Upper lobe of left lung (tissue), 6 donors: ENCODE measurements around the gene CLEC7A. TPM values are rescaled to one million over a fixed set of nuclear protein-coding genes. Genes with fewer than 3 reads are reported as not detected.

Experiments used
- ATAC-seq, 2 donors: fragments of 200-7000 bp; cut with Tn5 transposase; one replicate each; pipeline ENCODE4 v1.9.1; 2022; ENCODE audit warnings: mild to moderate bottlenecking in 2 of 2, moderate library complexity in 2 of 2; ENCODE audit not compliant: low FRiP score in 2 of 2
- DNase-seq, 2 donors: peaks; one replicate each; pipeline ENCODE4 v3.0.0-alpha.2; 2019 to 2020
- H3K27ac ChIP-seq, 4 donors: fragments of 200-600 bp; sonication (generic); one replicate each; pipeline ENCODE4 v1.5.1; 2016 to 2019
- H3K27me3 ChIP-seq, 4 donors: fragments of 200-600 bp; sonication (generic); one replicate each; pipeline ENCODE4 v1.5.1; 2017 to 2019
- H3K36me3 ChIP-seq, 4 donors: fragments of 200-600 bp; sonication (generic); one replicate each; pipeline ENCODE4 v1.5.1; 2016 to 2019
- H3K4me1 ChIP-seq, 4 donors: fragments of 200-600 bp; sonication (generic); one replicate each; pipeline ENCODE4 v1.5.1; 2018 to 2019
- H3K4me3 ChIP-seq, 4 donors: fragments of 200-600 bp; sonication (generic); one replicate each; pipeline ENCODE4 v1.5.1; 2017 to 2019; ENCODE audit warnings: mild to moderate bottlenecking in 2 of 4, moderate library complexity in 1 of 4
- H3K9me3 ChIP-seq, 4 donors: fragments of 200-600 bp; sonication (generic); one replicate each; pipeline ENCODE4 v1.5.1; 2018 to 2019
- EP300 ChIP-seq, 4 donors: sonication (generic); formaldehyde crosslinking; IDR thresholded peaks; one replicate each; pipeline ENCODE4 v1.5.1; 2017; ENCODE audit warnings: antibody characterized with exemption in 4 of 4, control low read depth in 2 of 4
- POLR2A ChIP-seq, 4 donors: fragments of 450-650 bp; IDR thresholded peaks; one replicate each; pipeline ENCODE4 v1.5.1; 2016 to 2017; ENCODE audit warnings: antibody characterized with exemption in 4 of 4, mild to moderate bottlenecking in 2 of 4
- POLR2AphosphoS5 ChIP-seq, 2 donors: sonication (generic); formaldehyde crosslinking; IDR thresholded peaks; one replicate each; pipeline ENCODE4 v1.5.1; 2017; ENCODE audit warnings: antibody characterized with exemption in 2 of 2
- WGBS, 2 donors: methylation state at CpG; one replicate each; pipeline ENCODE4 v1.1.5; 2017 to 2018; 5-methylcytosine and 5-hydroxymethylcytosine counted together
- total RNA-seq, 6 donors: library from RNA; depleted of rRNA in 4 of 6; stranded (reverse); fragments of >200 nt in 4 of 6; gene quantifications; one replicate each; pipeline versions ENCODE4 v1.1.0 to v1.2.1, GENCODE V29; 2016 to 2021
- TF ChIP-seq, protein P1 (sequence below), 6 experiments: fragments of 450-650 bp in 4 of 6; fragments of 200-600 bp in 2 of 6; sonication (generic) in 2 of 6; IDR thresholded peaks; one replicate each; pipeline ENCODE4 v1.5.1; 2016 to 2019; ENCODE audit warnings: antibody characterized with exemption in 6 of 6
- donor health status: DM: no; HTN: no; CAD: no; lungs with moderate emphysema.
- donor health status: DM: no; HTN: yes; CAD: no; lungs with severe emphysema.

CLEC7A gene
- total RNA-seq, 6 donors from 2014 or later: 17.4 to 87.8 (median 28.1) TPM

DNA sequence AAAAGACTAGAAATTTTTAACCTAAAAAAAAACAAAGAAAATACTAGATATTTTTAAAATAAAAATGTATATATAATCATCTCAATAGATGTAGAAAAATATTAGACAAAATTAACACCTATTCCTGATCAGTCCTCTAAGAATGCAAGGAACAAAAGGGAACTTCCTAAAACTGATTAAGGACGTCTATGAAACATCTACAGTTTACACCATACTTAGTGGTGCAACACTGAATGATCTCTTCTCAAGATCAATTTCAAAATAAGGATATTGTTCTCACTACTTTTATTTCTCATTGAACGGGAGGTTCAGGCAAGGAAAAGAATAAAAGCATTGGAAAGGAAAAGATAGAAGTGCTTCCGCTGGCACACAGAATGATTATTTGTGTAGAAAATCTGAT lies 26.0 kb upstream of the CLEC7A start:
- 65 to 69% methylated on average over 3 of the region's 3 CpGs for WGBS, 2 donors
- no peak for DNase-seq
- Histone ChIP-seq H3K27ac (no peak overlapping the region), H3K4me1 (peaks cover 6 to 10% (median 8%) of the 10 kb centered on the region in 4 donors), H3K9me3 (no peaks in the 10 kb centered on the region), H3K4me3 (no peak overlapping the region), H3K27me3 (no peaks in the 10 kb centered on the region), H3K36me3 (no peaks in the 10 kb centered on the region)
- no peak for ATAC-seq
- TF ChIP-seq POLR2A (IDR thresholded peaks at IDR 0.05) (no peak), EP300 (IDR thresholded peaks at IDR 0.05) (no peak), POLR2AphosphoS5 (IDR thresholded peaks at IDR 0.05) (no peak)
- TF ChIP-seq, protein P1, sequence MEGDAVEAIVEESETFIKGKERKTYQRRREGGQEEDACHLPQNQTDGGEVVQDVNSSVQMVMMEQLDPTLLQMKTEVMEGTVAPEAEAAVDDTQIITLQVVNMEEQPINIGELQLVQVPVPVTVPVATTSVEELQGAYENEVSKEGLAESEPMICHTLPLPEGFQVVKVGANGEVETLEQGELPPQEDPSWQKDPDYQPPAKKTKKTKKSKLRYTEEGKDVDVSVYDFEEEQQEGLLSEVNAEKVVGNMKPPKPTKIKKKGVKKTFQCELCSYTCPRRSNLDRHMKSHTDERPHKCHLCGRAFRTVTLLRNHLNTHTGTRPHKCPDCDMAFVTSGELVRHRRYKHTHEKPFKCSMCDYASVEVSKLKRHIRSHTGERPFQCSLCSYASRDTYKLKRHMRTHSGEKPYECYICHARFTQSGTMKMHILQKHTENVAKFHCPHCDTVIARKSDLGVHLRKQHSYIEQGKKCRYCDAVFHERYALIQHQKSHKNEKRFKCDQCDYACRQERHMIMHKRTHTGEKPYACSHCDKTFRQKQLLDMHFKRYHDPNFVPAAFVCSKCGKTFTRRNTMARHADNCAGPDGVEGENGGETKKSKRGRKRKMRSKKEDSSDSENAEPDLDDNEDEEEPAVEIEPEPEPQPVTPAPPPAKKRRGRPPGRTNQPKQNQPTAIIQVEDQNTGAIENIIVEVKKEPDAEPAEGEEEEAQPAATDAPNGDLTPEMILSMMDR (IDR thresholded peaks at IDR 0.05): no peak

DNA sequence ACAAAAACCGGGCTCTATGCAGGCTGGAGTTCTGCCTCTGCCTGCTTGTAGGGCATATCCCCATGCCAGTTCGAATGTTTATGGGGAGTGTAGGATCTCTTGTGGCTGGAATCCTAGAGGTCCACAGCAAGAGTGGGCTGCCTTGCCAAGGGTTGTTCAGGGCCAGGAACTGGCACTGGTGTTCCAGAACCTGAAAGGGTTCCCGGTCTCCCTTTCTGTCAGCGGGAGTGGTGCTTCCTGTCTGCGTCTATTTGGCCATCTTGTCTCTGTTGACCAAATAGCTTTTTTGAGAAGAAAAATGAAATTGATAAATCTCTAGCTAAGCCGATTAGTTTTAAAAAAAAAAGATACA lies 24.1 kb upstream of the CLEC7A start:
- Histone ChIP-seq H3K27ac (peak overlapping the region in 3 of 4 donors; percentile 69 to 85 (median 83)), H3K9me3 (no peaks in the 10 kb centered on the region), H3K4me3 (peak overlapping the region in 3 of 4 donors; percentile 48 to 63 (median 62)), H3K27me3 (no peaks in the 10 kb centered on the region), H3K36me3 (no peaks in the 10 kb centered on the region), H3K4me1 (peaks cover 6 to 10% (median 8%) of the 10 kb centered on the region in 4 donors)
- DNase-seq (no peak), ATAC-seq (peak in 1 of 2 donors; percentile 7)
- TF ChIP-seq, protein P1 (IDR thresholded peaks at IDR 0.05): no peak
- TF ChIP-seq POLR2AphosphoS5 (IDR thresholded peaks at IDR 0.05): no peak
- no peak for TF ChIP-seq POLR2A (IDR thresholded peaks at IDR 0.05)
- no peak for TF ChIP-seq EP300 (IDR thresholded peaks at IDR 0.05)
- 54 to 60% methylated on average over 6 of the region's 6 CpGs for WGBS, 2 donors

DNA sequence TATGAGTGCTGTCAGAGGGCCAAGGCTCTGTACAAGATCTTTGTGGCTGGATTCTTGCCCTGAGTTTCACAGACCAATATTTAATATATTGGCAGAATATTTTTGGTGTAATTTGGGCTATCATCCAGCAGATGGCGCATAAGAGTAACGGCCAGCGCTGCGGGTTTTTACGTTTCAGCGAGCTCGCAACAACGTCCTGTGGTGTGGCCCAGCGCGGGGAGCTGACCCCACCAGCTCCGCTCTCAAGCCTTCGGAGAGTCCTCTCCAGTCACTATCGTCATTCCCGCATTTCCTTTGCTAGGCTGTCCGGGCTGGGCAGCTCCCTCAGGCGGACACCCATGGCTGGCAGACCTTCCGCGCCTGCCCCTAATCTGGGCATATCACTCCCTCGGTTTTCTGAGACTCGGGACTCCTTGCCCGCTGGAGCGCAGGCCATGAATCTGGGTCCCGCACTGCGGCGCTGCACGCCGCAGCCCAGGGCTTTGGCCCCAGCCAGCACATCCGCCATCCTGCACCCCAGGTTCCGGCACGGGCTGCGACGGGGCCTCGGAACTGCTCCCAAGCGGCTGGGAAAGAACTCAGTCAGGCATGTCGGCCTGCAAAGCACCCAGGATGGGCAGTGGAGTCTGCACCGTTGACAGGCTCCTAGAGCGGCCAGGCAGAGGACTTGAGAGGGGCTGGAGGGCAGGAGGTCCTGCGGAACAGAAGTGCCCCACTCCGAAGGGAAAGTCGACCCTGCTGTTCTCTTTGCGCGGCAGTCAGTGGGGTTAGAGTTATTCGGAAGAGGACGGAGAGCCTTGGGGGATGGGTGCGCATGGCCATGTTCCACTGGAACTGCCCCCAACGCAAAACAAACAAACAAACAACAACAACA lies 23.5 kb upstream of the CLEC7A start:
- Histone ChIP-seq H3K4me3 (peak overlapping the region; percentile 48 to 70 (median 62)), H3K4me1 (peaks cover 6 to 10% (median 8%) of the 10 kb centered on the region in 4 donors), H3K9me3 (no peaks in the 10 kb centered on the region), H3K27ac (peak overlapping the region; percentile 69 to 85 (median 79)), H3K36me3 (no peaks in the 10 kb centered on the region), H3K27me3 (no peaks in the 10 kb centered on the region)
- TF ChIP-seq POLR2A (IDR thresholded peaks at IDR 0.05) (peak in 2 of 4 donors; percentile 45 to 66), POLR2AphosphoS5 (IDR thresholded peaks at IDR 0.05) (no peak), EP300 (IDR thresholded peaks at IDR 0.05) (no peak)
- TF ChIP-seq, protein P1 (IDR thresholded peaks at IDR 0.05): peak; percentile 55 to 85 (median 78)
- WGBS, 2 donors: 6 to 20% methylated on average over 11 to 39 of the region's 46 CpGs
- ATAC-seq (peak; percentile 94 to 96), DNase-seq (peak; percentile 82 to 90)

DNA sequence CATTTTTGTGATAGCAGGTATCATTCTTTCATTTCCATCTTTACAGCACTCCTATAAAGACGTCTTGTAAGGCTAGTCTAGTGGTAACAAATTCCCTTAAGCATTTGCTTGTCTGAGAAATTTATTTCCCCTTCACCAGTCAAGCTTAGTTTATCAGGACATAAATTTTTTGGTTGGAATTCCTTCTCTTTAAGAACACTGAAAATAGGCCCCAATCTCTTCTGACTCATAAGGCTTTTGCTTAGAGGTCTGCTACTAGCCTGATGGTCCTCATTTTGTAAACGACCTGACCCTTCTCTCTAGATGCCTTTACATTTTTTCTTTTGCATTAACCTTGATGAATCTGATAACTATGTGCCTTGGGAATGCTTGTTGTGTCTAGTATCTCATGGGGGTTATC lies 21.6 kb upstream of the CLEC7A start:
- H3K36me3 ChIP-seq: no peaks in the 10 kb centered on the region
- peaks cover 6 to 10% (median 8%) of the 10 kb centered on the region in 4 donors for H3K4me1 ChIP-seq
- DNase-seq: no peak
- H3K9me3 ChIP-seq: no peaks in the 10 kb centered on the region
- TF ChIP-seq, protein P1 (IDR thresholded peaks at IDR 0.05): no peak
- TF ChIP-seq POLR2A (IDR thresholded peaks at IDR 0.05): no peak
- TF ChIP-seq EP300 (IDR thresholded peaks at IDR 0.05): no peak
- no peak for TF ChIP-seq POLR2AphosphoS5 (IDR thresholded peaks at IDR 0.05)
- no peaks in the 10 kb centered on the region for H3K27me3 ChIP-seq
- no peak overlapping the region for H3K4me3 ChIP-seq
- WGBS, 2 donors: 88 to 90% methylated on average over 2 of the region's 2 CpGs
- no peak overlapping the region for H3K27ac ChIP-seq
- no peak for ATAC-seq
